SU-DHL-6 (cell line): ENCODE measurements around the gene TCN1.
"Not testable (repeated sequence)": the region's sequence is repeated elsewhere in the genome, so short reads cannot be mapped to it uniquely, and the experiment has no call there.

Experiments used
- H2AFZ ChIP-seq: fragments of 200-600 bp; sonication (generic); 2 replicates; pipeline ENCODE4 v1.6.1; 2014; ENCODE audit warnings: low read depth, mild to moderate bottlenecking, moderate library complexity, mixed read lengths, antibody characterized with exemption, low read length; ENCODE audit not compliant: severe bottlenecking
- H3F3A ChIP-seq: fragments of 200-600 bp; shearing (Covaris generic); 2 replicates; pipeline ENCODE4 v1.6.0; 2016; ENCODE audit warnings: antibody characterized with exemption, mild to moderate bottlenecking; ENCODE audit not compliant: insufficient read depth
- H3K27ac ChIP-seq: fragments of 200-600 bp; sonication (generic); 2 replicates; pipeline ENCODE4 v1.5.1; 2016; ENCODE audit warnings: low read depth, mild to moderate bottlenecking, low read length, moderate library complexity, mixed read lengths
- H3K27me3 ChIP-seq: fragments of 200-600 bp; sonication (generic), shearing (Covaris generic); 2 replicates; pipeline ENCODE4 v1.6.0; 2014; ENCODE audit warnings: mild to moderate bottlenecking, low read length
- H3K36me3 ChIP-seq: fragments of 200-600 bp; sonication (generic); 2 replicates; pipeline ENCODE4 v1.6.1; 2014; ENCODE audit warnings: mild to moderate bottlenecking, low read length, mixed read lengths
- H3K4me2 ChIP-seq: fragments of 300-600, 200-600 bp; shearing (Covaris generic), sonication (generic); 2 replicates; pipeline ENCODE4 v1.6.0; 2014; ENCODE audit warnings: low read length, low read depth, mild to moderate bottlenecking; ENCODE audit not compliant: poor library complexity, severe bottlenecking
- H3K4me3 ChIP-seq: fragments of 200-600 bp; sonication (generic); 2 replicates; pipeline ENCODE4 v1.5.1; 2014; ENCODE audit warnings: antibody characterized with exemption, low read length, mild to moderate bottlenecking, mixed read lengths; ENCODE audit not compliant: insufficient read depth, poor library complexity, severe bottlenecking
- H3K79me2 ChIP-seq: fragments of 200-600 bp; sonication (generic); 2 replicates; pipeline ENCODE4 v1.6.1; 2014; ENCODE audit warnings: mild to moderate bottlenecking, low read length, moderate library complexity; ENCODE audit not compliant: insufficient read depth
- H3K9ac ChIP-seq: fragments of 200-600 bp; sonication (generic); 2 replicates; pipeline ENCODE4 v1.7.0; 2014; ENCODE audit warnings: mild to moderate bottlenecking, low read length
- H3K9me2 ChIP-seq: fragments of 200-600 bp; sonication (generic); replicated peaks from 2 replicates; pipeline ENCODE4 v1.6.1; 2014; ENCODE audit warnings: low read length; ENCODE audit not compliant: insufficient read depth
- H3K9me3 ChIP-seq: fragments of 200-600 bp; sonication (generic); 2 replicates; pipeline ENCODE4 v1.6.1; 2014; ENCODE audit warnings: low read length, mixed read lengths; ENCODE audit not compliant: insufficient read depth
- H4K20me1 ChIP-seq: fragments of 200-600 bp; sonication (generic); 2 replicates; pipeline ENCODE4 v1.6.1; 2014; ENCODE audit warnings: low read depth, mild to moderate bottlenecking, antibody characterized with exemption, low read length, moderate library complexity, mixed read lengths
- CTCF ChIP-seq: fragments of 200-600 bp; sonication (generic); IDR thresholded peaks from one replicate; pipeline ENCODE4 v1.5.1; 2017; ENCODE audit warnings: antibody characterized with exemption, mild to moderate bottlenecking, low read length, moderate library complexity; ENCODE audit not compliant: insufficient read depth, poor library complexity, severe bottlenecking
- EZH2phosphoT487 ChIP-seq: fragments of 200-600 bp; sonication (generic), shearing (Covaris generic); conservative IDR thresholded peaks from 2 replicates; pipeline ENCODE4 v1.6.1; 2018; ENCODE audit warnings: mild to moderate bottlenecking, antibody characterized with exemption, low read length, moderate library complexity, mixed read lengths

Gene TCN1

GRCh38 chr11:59857439-59858434 is 8.6 kb downstream of the TCN1 start:
- no peak overlapping the region for H3K27ac ChIP-seq
- H3K79me2 ChIP-seq: no peaks in the 10 kb centered on the region
- TF ChIP-seq CTCF (no peak), EZH2phosphoT487 (no peak)
- H4K20me1 ChIP-seq: no peaks in the 10 kb centered on the region
- no peak overlapping the region for H3K4me3 ChIP-seq
- no peaks in the 10 kb centered on the region for H3K27me3 ChIP-seq
- no peaks in the 10 kb centered on the region for H3K9me2 ChIP-seq
- H3K4me2 ChIP-seq: no peak overlapping the region
- H3F3A ChIP-seq: no peaks in the 10 kb centered on the region
- no peak overlapping the region for H3K9ac ChIP-seq
- H3K36me3 ChIP-seq: no peaks in the 10 kb centered on the region
- H3K9me3 ChIP-seq: no peaks in the 10 kb centered on the region
- H2AFZ ChIP-seq: no peak overlapping the region

DNA sequence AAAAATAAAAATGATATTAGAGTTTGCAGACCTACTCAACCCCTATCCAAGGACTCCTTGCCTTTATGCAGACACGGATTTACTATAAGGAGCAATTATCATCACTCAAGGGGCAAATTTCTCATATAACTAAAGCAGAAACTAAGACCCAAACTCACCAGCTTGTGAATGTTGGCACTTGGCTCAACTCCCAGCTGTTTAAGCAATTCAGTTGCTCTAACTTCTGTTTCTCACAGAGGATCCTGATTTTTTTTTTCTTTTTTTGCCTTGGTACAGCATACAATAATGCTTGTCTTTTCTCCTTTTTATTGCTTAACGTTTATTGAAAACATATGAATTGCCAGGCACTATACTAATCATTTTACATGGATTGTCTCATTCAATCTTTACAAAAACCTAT is 11.4 kb downstream of the TCN1 start:
- H3K4me2 ChIP-seq: no peak overlapping the region
- H3K9ac ChIP-seq: no peak overlapping the region
- no peaks in the 10 kb centered on the region for H3K27me3 ChIP-seq
- no peaks in the 10 kb centered on the region for H3F3A ChIP-seq
- no peaks in the 10 kb centered on the region for H3K9me3 ChIP-seq
- no peak overlapping the region for H3K4me3 ChIP-seq
- no peak overlapping the region for H3K27ac ChIP-seq
- no peaks in the 10 kb centered on the region for H3K36me3 ChIP-seq
- TF ChIP-seq EZH2phosphoT487 (no peak), CTCF (no peak)
- no peaks in the 10 kb centered on the region for H3K79me2 ChIP-seq
- H3K9me2 ChIP-seq: no peaks in the 10 kb centered on the region
- H4K20me1 ChIP-seq: no peaks in the 10 kb centered on the region
- H2AFZ ChIP-seq: no peak overlapping the region

- H3F3A ChIP-seq, H3K27me3 ChIP-seq, H2AFZ ChIP-seq, H3K9me3 ChIP-seq, H3K4me3 ChIP-seq, H4K20me1 ChIP-seq, H3K36me3 ChIP-seq, H3K9ac ChIP-seq, H3K79me2 ChIP-seq, H3K27ac ChIP-seq, H3K4me2 ChIP-seq, H3K9me2 ChIP-seq: not testable (repeated sequence)
Measured at GRCh38 chr11:59851416-59851815, 14.9 kb downstream of the TCN1 start.

- H3K9me3 ChIP-seq, H3K27me3 ChIP-seq, H3K27ac ChIP-seq, H3K4me3 ChIP-seq, H3K9ac ChIP-seq, H3K9me2 ChIP-seq, H3K36me3 ChIP-seq, H3K79me2 ChIP-seq, H2AFZ ChIP-seq, H3F3A ChIP-seq, H3K4me2 ChIP-seq, H4K20me1 ChIP-seq: not testable (repeated sequence)
Measured at GRCh38 chr11:59849551-59849950, 16.7 kb downstream of the TCN1 start.
